Coronary artery (tissue), 2 donors: ENCODE measurements around the gene TMEM154.

Source experiments
- DNase-seq: peaks from one replicate; pipeline ENCODE4 v3.0.0-alpha.2; 2017; ENCODE audit warnings: low spot score
- H3K27ac ChIP-seq, 2 donors: fragments of 200-600 bp; sonication (generic); one replicate each; pipeline ENCODE4 v1.5.1; 2016 to 2019
- H3K4me3 ChIP-seq: fragments of 200-600 bp; sonication (generic); 2 replicates; pipeline ENCODE4 v1.5.1; 2016; ENCODE audit warnings: mild to moderate bottlenecking, moderate library complexity
- CTCF ChIP-seq: fragments of 200-600 bp; sonication (generic); IDR thresholded peaks from one replicate; pipeline ENCODE4 v1.5.1; 2019; ENCODE audit warnings: antibody characterized with exemption

TMEM154 gene

DNA sequence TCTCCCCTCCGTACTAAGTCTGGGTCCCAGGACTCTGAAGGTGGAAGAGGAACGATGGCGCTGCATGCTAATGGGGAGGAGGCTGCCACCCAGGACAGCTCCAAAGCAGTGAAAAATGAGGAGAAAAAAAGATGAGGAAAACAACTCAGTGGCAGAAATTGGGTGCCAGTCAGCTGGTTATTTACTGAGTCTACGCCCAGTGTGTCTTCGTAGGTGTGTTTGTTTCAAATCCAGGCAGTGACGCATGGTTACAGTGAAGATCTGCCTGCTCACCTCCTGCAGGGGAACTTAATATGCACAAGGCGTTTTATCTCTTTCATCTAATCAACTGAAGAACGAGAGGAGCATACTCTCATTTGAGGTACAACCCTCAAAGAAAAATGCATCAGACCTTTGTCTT is 73.0 kb downstream of the TMEM154 start:
- Histone ChIP-seq H3K27ac (no peak overlapping the region), H3K4me3 (no peak overlapping the region)
- no peak for DNase-seq
- no peak for TF ChIP-seq CTCF

GRCh38 chr4:152605641-152606335 is 74.0 kb downstream of the TMEM154 start:
- H3K27ac ChIP-seq, result no peak overlapping the region
- no peak for DNase-seq
- no peak for TF ChIP-seq CTCF
- no peak overlapping the region for H3K4me3 ChIP-seq

GRCh38 chr4:152605031-152605430 is 74.8 kb downstream of the TMEM154 start:
- no peak for DNase-seq
- Histone ChIP-seq H3K27ac (no peak overlapping the region), H3K4me3 (no peak overlapping the region)
- no peak for TF ChIP-seq CTCF

DNA sequence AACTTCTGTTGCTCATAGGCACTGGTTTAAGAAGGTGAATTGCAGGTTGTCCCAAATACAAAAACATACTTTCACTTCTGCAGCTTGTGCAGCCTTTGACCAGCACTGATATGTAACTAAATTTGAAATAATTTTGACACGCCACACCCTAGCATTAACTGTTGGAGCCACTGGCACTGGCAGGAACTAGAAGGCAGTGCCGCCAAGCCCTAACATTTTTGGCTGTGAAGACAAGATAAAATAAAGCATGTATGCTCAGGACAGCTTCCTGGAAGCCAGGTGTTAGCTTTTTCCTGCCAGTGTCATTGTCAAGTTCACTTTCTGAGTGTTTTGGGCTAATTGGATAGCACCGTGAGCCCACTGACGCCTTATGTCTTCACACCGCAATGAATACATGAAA is 78.6 kb downstream of the TMEM154 start:
- DNase-seq, result no peak

DNA sequence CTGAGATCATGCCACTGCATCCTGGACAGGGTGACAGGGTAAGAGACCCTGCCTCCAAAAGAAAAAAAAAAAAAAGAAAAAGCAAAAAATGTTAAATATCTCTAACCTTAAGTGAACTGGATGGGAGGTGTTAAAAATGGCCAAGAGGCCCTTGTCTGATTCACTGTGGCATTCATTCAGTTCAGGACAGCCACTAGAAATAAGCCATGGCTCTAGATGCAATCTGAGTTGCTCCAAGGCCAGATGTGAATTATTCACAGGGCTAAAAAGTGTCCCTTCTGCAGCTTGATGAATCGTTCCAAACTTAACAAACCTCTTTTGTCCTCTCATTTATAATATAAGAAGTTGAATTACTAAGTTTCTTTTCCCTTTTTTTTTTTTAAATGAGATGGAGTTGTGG is 80.2 kb downstream of the TMEM154 start:
- TF ChIP-seq CTCF, result no peak
- DNase-seq, result no peak
- Histone ChIP-seq H3K27ac (no peak overlapping the region), H3K4me3 (no peak overlapping the region)

More for the DNA sequence above, 78.6 kb downstream of the TMEM154 start:
- Histone ChIP-seq H3K27ac (no peak overlapping the region), H3K4me3 (no peak overlapping the region)
- TF ChIP-seq CTCF, result no peak

GRCh38 chr4:152599095-152599494 is 80.7 kb downstream of the TMEM154 start:
- DNase-seq, result no peak
- TF ChIP-seq CTCF, result no peak
- H3K27ac ChIP-seq, result no peak overlapping the region
- H3K4me3 ChIP-seq, result no peak overlapping the region

DNA sequence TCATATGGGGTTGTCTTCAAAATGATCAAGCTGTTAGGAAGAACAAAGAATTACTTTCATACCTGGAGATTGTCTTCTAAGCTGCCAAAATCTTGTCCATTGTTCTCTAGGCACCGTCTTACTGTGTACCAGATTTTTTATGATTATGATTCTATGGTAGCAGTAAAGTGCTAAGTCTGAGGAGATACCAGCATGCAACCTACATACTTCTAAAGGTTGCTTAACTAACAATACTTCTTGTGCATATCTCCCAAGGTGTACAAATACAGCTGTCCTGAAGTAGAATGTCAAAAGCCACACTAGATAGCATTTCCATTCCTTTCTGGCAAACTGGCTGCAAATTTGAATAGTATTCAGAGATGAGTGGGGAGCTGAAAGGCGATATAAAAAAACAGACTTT is 81.3 kb downstream of the TMEM154 start:
- Histone ChIP-seq H3K4me3 (no peak overlapping the region), H3K27ac (no peak overlapping the region)
- no peak for DNase-seq
- no peak for TF ChIP-seq CTCF
